VCaP (cell line): ENCODE measurements around the gene OR6S1.

Experiments used
- H3K27ac ChIP-seq: fragments of 450-650 bp; 2 replicates; pipeline ENCODE4 v1.5.1; 2017
- TF ChIP-seq, protein P1 (sequence below): fragments of 450-650 bp; conservative IDR thresholded peaks from 2 replicates; pipeline ENCODE4 v1.5.1; 2017; ENCODE audit warnings: mild to moderate bottlenecking, moderate library complexity

OR6S1 gene

DNA sequence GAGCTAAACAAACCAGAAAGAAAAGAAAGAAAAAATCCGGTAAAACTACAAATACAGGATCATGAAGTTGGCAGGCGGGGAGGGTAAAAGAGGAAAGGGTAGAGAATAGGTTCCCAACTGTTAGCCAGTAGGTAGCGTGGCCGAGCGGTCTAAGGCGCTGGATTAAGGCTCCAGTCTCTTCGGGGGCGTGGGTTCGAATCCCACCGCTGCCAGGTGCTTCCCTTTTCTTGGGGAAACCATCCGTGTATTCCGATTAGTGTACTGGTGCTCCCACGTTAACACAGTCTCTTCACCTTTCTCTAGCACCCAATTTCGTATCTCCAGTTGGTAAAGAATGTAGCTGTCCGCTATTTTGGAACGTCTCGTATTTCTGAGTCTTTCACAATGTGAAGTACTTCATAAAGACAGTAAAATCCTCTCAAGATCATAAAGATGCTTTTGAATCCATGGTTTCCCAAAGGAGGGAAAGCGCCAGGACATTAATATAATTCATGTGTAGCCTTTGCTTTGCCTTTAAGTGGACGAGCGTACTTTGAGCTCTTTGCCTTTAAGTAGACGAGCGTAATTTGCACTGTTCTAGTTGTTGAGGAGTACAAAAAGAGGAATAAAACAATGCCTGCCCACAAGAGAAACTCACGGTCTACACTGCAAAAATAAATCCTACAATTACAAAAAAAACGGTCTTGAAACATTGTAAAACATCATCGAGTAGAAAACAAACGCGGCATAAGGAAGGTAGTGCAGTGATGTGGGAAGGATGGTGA, 31.3 kb downstream of the OR6S1 start:
- TF ChIP-seq, protein P1, sequence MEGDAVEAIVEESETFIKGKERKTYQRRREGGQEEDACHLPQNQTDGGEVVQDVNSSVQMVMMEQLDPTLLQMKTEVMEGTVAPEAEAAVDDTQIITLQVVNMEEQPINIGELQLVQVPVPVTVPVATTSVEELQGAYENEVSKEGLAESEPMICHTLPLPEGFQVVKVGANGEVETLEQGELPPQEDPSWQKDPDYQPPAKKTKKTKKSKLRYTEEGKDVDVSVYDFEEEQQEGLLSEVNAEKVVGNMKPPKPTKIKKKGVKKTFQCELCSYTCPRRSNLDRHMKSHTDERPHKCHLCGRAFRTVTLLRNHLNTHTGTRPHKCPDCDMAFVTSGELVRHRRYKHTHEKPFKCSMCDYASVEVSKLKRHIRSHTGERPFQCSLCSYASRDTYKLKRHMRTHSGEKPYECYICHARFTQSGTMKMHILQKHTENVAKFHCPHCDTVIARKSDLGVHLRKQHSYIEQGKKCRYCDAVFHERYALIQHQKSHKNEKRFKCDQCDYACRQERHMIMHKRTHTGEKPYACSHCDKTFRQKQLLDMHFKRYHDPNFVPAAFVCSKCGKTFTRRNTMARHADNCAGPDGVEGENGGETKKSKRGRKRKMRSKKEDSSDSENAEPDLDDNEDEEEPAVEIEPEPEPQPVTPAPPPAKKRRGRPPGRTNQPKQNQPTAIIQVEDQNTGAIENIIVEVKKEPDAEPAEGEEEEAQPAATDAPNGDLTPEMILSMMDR, result no peak
- peak overlapping the region; percentile 67 for H3K27ac ChIP-seq

DNA sequence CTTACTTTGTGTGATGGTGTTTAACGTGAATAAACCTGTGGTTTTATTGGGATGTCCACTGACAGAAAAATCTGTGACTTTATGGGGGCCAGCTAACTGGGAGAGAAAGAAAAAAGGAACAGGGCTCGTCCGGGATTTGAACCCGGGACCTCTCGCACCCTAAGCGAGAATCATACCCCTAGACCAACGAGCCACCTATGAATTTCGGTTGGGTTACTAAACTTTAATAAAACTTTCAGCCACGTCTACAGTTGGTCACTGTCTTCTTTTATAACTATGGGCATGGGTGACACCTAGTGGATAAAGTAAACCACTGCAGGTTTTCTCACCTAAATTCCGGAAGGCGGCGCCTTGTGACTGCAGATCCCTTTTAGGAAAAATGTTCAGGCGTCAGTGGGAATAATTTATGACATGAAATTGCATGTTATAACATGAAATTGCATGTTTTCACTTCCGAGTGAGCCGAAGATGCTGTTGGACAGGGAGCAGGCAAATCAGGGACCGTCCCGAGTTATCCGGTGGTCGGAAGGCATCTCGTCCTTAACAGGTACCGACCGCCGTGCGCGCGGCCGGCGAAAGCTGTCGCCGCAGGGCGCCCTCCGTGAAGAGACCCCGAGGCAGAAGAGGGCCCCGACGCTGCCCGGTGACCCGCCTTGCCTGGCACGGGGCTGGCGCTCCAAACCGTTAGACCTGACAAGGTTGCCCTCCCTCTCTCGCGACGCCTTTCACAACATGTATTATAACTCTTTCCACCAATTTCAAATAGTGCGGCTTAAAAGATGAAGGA, 32.1 kb downstream of the OR6S1 start:
- TF ChIP-seq, protein P1, result peak; percentile 89
- peak overlapping the region; percentile 67 for H3K27ac ChIP-seq

DNA sequence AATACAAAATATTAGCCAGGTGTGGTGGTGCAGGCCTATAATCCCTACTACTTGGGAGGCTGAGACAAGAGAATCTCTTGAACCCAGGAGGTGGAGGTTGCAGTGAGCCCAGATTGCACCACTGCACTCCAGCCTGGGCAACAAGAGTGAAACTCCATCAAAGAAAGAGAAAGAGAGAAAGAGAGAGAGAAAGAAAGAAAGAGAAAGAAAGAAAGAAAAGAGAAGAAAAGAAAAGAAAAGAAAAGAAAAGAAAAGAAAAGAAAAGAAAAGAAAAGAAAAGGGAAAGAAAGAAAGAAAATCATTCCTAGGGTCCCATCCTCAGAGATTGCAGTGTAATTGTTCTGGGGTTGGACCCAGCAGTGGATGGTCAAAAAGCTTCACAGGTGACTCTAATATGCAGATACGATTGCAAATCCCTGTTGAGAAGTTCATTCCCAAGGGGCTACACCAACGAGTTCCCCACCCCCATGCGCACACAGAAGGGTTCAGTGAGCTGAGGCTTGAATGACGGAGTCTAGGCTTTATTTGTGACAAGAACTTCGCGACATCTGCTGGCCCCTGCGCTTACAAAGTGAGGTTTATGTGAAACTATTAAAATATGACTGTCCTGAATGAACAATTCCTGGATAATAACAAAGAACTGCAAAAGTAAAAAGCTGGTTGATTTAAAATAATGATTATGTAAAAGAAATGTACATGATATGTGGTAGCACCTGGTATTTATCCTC, 32.9 kb downstream of the OR6S1 start:
- TF ChIP-seq, protein P1, result no peak
- no peak overlapping the region for H3K27ac ChIP-seq

DNA sequence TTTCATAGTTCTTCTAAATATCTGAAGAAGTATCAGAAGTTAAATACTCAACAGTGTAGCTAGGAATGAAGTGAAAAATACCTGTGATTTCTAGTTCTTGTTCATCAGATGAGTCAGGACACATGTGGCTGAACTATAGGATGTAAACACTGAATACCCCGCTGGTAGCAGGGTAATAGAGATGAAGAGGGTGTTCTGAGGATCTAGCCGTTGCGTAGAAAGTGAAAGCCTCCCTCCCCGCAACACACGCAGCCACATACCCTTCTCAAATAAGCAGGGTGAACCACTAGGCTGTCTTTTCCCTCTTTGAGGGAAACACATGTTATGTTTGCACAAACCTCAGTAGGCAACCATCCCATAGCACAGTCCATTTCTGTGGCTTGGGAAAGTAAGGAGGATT, 33.9 kb downstream of the OR6S1 start:
- TF ChIP-seq, protein P1, result no peak
- no peak overlapping the region for H3K27ac ChIP-seq

DNA sequence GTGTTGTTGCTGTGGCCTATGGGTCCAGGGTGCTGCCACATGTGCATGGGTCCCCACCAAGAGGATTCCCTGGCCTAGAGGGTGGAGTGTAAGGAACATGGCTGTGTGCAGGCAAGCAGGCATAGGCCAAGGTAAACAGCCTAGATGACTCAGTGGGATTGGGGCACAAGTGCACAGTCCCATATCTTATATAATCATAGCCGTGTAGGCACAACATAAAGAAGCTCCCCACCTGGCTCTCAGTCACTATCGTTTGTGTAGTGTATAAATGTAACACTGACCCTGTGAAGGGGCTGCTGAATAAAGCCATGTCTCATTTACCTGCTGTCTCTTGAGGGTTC, 34.6 kb downstream of the OR6S1 start:
- TF ChIP-seq, protein P1, result no peak
- no peak overlapping the region for H3K27ac ChIP-seq

DNA sequence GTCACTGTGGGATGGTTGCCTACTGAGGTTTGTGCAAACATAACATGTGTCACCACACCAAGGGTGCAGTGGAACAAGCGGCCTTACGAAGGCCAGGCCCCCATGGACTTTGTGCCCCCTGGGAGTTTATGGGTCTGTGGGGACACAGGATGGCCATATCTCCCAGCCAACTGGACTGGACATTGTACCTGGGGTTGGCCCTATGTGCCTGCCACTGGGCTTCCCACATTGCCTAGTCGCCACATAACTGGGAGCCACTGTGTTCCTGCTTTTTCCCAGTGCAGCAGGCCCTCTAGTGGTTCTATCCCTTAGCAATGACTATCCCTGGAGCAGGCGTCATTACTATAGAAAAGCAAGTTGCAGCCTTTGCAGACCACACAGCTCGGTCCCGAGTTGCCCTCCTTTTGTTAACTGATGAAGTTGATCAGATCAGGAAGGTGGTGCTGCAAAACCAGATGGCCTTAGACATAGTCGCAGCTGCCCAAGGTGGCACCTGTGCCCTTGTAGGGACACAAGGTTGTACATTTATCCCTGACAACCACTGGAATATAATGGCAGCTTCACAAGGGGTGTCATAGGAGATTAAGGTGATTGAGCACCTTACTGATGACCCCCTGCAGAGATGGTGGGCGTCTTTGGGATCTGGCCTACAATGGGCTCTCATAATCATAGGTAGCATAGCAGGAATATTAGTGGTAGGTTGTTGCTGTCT, 35.1 kb downstream of the OR6S1 start:
- TF ChIP-seq, protein P1, result peak; percentile 83
- H3K27ac ChIP-seq, result no peak overlapping the region
